GM15510 (cell line): Measurements from ENCODE around the gene FARS2.

Source experiments
- POLR2A ChIP-seq: IDR thresholded peaks from 3 replicates; pipeline ENCODE4 v1.6.1; 2011; ENCODE audit warnings: borderline replicate concordance; ENCODE audit not compliant: insufficient read length; ENCODE audit errors: extremely low read depth

Gene FARS2

DNA sequence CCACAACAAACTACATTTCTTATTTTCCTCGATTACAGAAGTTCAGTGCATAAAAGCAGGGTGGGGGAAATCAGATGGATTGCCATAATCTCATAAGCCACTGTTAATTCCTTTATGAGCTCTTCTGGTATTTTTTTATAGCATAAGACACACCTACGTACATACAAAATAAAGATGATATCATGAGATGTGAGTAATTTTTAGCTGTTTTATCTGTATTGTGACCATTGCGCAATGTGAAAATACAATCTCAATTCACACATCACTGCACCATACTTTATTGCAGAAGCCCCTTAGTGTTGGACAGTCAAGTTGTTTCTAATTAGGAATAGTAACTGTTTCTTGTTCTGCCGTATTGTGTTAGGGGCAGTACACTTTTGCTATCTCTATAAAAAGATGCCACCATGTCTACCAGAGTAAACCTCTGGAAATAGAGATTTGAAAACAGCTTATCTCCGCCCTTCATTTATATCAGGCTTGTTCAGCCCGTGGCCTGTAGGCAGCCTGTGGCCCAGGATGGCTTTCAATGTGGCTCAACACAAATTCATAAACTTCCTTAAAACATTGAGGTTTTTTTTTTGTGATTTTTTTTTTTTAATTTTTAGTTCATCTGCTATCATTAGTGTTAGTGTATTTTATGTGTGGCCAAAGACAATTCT is 90.4 kb downstream of the FARS2 start:
- TF ChIP-seq POLR2A, result no peak

DNA sequence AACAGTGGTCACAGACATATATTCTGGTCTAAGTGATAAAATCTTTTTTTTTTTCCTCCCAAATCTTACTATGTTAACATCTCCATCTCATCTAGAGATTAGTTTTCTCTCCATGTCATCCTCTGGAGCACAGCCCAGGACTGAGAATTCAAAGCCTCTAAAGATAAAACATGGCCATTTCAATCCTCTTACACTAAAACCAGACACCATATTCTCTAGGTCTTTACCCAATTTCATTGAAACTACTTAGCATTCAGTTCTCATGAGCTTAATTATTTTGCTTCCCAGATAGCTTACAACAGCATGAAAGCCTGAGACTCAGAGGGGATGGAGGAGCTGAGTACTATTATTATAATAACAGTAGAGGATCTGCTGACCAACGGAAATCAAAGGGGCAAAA is 92.7 kb downstream of the FARS2 start:
- TF ChIP-seq POLR2A, result no peak

DNA sequence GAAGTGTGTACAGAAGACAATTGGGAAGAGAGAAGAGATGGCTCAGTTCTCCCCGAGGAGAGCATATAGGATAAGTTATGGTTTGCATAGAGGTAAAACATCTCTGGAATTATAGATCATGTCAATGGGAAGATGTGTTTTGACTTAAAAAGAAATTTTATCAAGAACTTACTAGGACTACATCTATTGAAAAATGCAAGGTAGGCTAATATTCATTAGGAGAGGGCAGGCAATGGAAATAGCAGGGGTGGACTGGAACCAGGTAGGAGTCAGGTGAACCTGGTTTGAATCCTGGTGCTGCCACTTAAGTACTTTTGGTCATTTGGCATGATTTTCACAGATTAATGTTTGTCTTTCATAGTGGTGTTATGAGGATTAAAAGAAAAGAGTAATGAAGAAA is 96.2 kb downstream of the FARS2 start:
- TF ChIP-seq POLR2A, result no peak

DNA sequence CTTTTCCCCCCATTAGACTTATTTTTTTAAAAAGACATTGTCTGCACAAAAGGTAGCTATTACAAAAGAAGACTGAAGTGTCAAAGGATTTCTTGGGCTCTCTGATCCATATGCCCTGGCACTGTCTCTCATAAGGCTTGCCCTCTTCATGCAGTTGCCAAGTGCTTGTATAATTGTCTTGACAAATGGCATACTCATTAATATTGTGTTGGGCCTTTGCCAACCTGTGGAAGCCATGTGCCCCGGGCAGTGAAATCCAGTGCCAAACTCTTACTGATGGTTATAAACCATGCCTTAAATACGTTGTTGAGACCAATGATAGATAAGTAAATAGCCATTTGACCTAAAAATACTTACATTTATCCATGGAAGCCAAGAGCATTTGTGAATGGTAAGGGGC is 98.1 kb downstream of the FARS2 start:
- no peak for TF ChIP-seq POLR2A

DNA sequence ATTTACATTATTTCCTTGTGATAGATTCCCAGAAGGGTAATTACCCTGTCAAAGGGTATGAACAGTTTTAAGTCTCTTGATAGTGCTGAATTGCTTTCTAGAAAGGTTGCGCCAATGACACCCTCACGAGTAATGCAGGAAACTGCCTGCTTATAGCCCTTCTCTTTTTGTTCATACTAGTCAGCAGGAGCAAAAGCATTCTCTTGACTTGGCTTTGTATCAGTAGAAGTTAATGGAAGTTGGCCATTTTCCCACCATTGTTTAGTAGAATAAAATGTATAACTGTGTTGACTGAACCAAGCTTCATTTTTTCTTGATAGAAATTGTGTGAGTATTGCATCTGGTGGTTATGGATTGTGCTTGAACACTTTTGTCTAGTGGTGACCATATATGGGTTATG is 100.1 kb downstream of the FARS2 start:
- TF ChIP-seq POLR2A, result no peak

DNA sequence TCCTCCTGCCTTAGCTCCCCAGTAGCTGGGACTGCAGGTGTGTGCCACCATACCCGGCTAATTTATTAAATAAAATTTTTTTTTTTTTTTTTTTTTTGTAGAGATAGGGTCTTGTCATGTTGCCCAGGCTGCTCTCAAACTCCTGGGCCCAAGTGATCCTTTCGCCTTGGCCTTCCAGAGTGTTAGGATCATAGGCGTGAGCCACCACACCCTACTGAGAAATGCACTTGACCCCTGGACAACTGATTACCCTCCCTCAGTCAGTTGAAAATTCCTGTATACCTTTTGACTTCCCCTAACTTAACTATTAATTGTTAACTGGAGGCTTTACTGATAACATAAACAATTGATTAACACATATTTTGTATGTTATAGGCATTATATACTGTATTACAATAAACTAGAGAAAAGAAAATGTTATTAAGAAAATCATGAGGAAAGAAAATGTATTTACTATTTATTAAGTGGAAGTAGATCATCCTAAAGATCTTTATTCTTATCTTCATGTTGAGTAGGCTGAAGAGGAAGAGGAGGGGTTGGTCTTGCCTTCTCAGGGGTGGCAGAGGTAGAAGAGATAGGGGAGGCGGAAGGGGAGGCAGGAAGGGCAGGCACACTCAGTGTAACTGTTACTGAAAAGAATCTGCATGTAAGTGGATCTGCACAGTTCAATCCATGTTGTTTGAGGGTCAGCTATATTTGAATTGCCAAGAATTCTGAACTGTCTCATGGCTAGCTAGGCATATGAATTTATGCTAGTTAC is 104.3 kb downstream of the FARS2 start:
- no peak for TF ChIP-seq POLR2A

DNA sequence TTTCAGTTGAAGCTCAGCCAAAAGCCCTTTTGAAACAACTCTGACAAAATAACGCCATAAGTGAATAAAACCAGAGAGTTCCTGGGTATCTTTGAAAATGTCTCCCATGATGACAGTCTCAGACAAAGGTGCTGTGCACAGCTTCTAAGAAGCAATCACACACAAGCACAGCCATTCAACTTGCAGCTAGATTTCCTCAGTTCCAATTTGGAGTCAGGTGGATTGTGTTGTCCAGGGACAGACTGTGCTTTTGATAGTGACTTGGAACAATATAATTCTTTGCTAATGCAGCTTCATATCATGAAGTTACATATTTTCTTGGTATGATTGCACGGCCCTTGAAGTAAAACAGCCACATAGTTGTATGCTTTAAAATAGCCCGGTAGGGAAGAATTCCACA is 105.6 kb downstream of the FARS2 start:
- no peak for TF ChIP-seq POLR2A

DNA sequence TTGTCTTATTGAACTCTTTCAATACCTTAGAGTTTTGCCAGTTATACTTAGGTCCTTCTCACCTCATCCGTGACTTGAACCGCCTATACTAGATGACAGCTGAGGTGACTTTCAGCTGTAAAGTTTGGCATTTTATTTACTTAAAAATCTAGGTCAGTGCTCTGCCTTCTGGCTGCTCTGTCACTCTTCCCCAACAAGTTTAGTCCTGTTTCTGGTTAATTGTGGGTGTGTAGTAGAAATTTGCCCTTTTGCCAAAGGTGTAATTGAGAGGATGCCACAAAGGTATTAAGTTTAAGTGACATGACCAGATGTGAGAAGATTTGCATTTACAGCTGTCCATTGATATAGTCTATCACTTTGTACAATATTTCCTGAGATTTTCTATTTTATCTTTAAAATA is 106.2 kb downstream of the FARS2 start:
- no peak for TF ChIP-seq POLR2A

DNA sequence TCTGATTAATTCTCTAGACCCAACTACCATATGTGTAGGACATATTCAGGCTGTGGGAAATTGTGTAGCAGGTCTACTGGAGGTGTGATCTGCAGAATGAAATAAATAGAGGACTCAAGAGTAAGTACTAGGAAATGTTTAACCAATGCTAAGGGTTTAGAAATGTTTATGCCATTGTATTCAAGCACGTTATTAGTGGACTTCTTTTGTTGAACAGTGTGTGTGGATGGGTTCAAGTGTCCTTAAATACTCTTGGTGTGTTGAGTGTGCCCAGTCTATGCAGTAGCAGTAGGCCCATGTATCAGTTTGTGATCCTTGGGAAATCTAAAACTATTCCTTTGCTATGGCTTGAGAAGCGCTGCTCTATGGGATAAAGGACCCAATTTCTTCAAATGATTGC is 112.1 kb downstream of the FARS2 start:
- no peak for TF ChIP-seq POLR2A

DNA sequence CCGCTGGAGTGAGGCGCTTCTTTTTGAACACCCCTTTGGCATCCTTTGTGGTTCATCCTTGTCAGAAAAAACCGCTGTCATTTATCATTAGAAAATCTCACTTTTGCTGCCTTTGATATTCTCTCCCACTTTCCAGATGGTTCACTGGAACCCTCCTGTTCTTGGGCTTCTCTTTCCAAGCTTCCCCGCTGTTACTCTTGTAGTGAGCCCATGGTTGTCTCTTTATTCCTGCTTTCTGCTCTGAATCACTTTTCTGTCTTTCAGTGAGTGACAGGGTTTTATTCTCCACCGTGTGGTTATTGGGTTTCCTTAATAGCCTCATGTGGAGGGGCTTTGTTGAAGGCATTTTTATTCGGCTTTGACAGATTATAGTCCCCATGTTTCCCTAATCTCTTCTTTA is 117.0 kb downstream of the FARS2 start:
- no peak for TF ChIP-seq POLR2A

DNA sequence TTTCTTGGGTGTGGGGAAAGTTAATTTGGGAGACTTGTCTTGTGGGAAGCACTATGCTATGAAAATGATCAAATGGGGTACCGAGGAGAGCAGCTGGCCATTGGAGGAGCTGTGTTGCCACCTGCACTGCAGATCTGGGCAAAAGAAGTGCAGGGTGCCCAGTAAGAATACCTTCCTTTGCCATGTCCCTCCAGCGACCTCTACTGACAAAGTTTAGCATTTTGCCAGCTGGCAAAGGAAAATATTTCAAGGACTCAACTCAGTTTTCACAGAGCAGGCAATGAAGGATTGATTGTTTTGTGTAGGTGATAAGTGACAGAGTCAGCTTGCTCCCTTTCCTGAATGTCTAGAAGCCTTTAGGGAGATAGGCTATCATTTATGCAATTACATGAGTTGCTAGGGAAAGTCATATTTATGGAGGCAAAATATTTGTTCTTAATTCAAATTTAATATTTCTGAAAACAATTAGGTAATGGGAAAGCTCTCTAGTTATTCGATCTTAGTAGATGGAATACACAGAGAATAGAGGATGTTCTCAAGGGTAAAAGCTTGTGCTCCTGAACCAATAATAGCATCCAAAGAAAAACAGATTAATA is 118.4 kb downstream of the FARS2 start:
- no peak for TF ChIP-seq POLR2A

DNA sequence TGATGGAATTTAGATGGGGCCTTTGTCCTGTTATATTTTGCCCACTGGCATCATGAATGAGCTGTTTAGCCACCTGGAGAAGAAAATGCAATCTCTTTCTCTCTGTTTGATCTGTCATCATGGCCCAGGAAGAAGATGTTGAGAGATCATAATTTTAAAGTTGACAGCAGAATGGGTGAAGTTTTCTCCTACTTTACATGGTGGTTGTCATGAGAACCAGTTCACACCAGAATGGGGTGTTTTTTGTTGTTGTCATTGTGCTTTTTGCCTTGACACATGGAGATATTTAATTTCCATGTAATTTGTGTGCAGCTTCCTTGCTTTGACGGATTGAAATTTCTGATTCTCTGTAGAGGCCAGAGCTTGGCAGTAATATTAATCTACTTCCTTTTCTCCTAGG is 122.5 kb downstream of the FARS2 start:
- TF ChIP-seq POLR2A, result no peak

DNA sequence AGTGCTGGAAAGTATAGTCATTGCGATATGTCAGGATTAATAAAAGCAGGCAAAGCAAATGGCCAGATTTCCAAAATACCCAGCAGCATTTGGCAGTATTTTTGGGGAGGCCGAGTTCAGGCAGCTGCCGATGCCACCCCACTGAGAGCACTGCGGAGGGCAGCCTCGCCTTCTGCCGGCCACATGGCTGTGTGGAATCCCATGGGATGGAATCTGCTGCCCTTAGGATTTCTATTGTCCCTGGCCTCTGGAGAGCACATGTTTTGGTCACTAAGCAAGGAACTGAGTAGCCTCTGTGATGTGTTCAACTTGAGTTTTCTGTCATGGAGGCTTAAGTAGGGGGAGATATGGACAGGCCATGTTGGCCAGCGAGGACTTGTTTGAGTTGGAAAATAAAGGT is 123.0 kb downstream of the FARS2 start:
- TF ChIP-seq POLR2A, result no peak

DNA sequence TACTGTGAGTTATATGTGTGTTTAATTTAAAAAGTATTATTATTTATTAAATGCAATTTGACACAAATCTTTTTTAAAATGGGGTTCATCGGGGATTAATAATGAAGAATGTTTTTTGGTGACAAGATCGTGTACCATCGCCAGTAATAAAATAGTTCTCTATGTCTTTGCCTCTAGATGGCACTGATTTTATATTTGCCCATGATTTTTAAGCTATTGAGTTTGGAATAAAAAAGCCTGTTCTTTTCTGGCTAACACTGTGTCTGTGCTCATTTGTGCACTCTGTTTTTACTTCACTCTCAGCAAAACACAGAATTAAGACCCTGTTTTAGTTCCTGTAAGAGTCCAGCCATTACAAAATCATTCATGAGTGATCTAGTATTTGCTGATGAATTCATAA is 127.0 kb downstream of the FARS2 start:
- no peak for TF ChIP-seq POLR2A

DNA sequence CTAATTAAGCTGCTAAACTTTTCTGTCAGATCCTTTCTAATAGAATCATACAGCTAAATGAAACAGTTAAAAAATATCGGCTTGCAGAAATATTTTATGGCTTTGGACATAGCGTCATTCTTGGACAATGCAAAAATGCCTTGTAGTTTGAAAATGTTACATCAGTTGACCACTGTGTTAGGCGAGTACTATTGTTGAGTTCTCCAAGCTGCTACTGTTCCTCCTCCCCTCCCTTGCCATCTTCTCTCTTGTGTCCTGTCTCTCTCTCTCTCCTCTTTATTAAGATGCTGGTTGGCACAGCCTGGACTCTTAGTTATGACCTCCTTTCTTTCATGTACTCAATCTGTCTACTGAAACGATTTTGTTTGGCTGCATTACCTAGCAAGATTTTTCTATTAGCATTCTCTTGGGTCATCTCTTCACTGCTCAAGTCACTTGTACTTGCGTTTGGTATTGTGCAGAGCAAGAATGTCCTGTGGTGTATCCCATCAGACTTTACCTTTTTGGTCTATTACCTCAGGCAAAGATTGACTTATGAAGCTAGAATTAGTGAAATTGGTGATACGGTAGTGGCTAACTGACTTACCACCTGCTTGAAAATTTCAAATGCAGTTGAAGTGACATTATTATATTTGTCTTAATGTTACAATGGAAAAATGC is 127.9 kb downstream of the FARS2 start:
- no peak for TF ChIP-seq POLR2A
